K562 (cell line): ENCODE measurements around the gene ROM1. TPM values are rescaled to one million over a fixed set of nuclear protein-coding genes. Genes with fewer than 3 reads are reported as not detected.

Experiments
- ATAC-seq: fragments of 200-7000 bp; cut with Tn5 transposase; 3 replicates; pipeline ENCODE4 v1.9.1; 2020; ENCODE audit warnings: moderate library complexity
- BruUV-seq: library from RNA; stranded (reverse); fragments of 400-500 nt; replicated peaks from 2 replicates; lab custom pipeline; 2021; lab: Mats Ljungman, UMichigan
- CTCF ChIA-PET: fragments of 300-600 bp; formaldehyde crosslinking; extraction: SDS; loops from one replicate; lab custom pipeline; 2021; ENCODE audit warnings: low intra/inter-chr PET ratio; lab: Yijun Ruan, JAX
- POLR2A ChIA-PET: fragments of 300-600, 350-650 bp; sonication (Branson Sonifier 250); formaldehyde crosslinking; extraction: SDS; loops from one replicate; lab custom pipeline; 2021; ENCODE audit warnings: antibody characterized with exemption, inconsistent platforms; lab: Yijun Ruan, JAX
- DNase-seq, 4 experiments: peaks; one replicate each; pipeline versions ENCODE4 v3.0.0 to v3.0.0-alpha.2; 2011 to 2018; ENCODE audit warnings: low spot score in 3 of 4, mixed read lengths in 3 of 4; ENCODE audit errors: extremely low read depth in 1 of 4
- FAIRE-seq: peaks from 2 replicates; lab custom pipeline; 2011; peaks lifted over from hg19 to GRCh38; lab: Jason Lieb, UNC
- H2AFZ ChIP-seq: 2 replicates; pipeline ENCODE4 v1.6.0; 2011; ENCODE audit warnings: low read depth, low read length, control low read depth, inconsistent platforms
- H3K27ac ChIP-seq: fragments of 200-600 bp; 3 replicates; pipeline ENCODE4 v1.8.0; 2011; ENCODE audit warnings: low read depth, mild to moderate bottlenecking, control low read depth, inconsistent platforms, low read length, moderate library complexity, mixed read lengths; ENCODE audit errors: extremely low read depth
- H3K27me3 ChIP-seq, 2 experiments: fragments of 300-600 bp in 1 of 2; 2 replicates in 1 of 2; 3 replicates in 1 of 2; pipeline versions ENCODE4 v1.6.0 to v1.8.0; 2011; ENCODE audit warnings: inconsistent platforms in 2 of 2, low read length in 2 of 2, mild to moderate bottlenecking in 1 of 2, mixed read lengths in 1 of 2, moderate library complexity in 1 of 2; ENCODE audit not compliant: control insufficient read depth in 2 of 2, insufficient read depth in 2 of 2
- H3K36me3 ChIP-seq: fragments of 300-600 bp; 3 replicates; pipeline ENCODE4 v1.8.0; 2011; ENCODE audit warnings: mild to moderate bottlenecking, low read length, inconsistent platforms; ENCODE audit not compliant: control insufficient read depth, insufficient read depth
- H3K4me1 ChIP-seq, 2 experiments: fragments of 200-600 bp in 1 of 2; replicated peaks in 1 of 2; 2 replicates in 1 of 2; 3 replicates in 1 of 2; pipeline versions ENCODE4 v1.5.1 to v1.8.0; 2011; ENCODE audit warnings: inconsistent platforms in 2 of 2, low read length in 2 of 2, mild to moderate bottlenecking in 1 of 2, mixed read lengths in 1 of 2, moderate library complexity in 1 of 2; ENCODE audit not compliant: control insufficient read depth in 2 of 2, insufficient read depth in 2 of 2
- H3K4me2 ChIP-seq: 2 replicates; pipeline ENCODE4 v1.6.1; 2011; ENCODE audit warnings: low read length, control low read depth, inconsistent platforms, mixed read lengths; ENCODE audit not compliant: insufficient read depth
- H3K4me3 ChIP-seq: fragments of 200-600 bp; sonication (generic), shearing (Covaris generic); 2 replicates; pipeline ENCODE4 v1.5.1; 2016; ENCODE audit warnings: control low read depth, inconsistent platforms
- H3K79me2 ChIP-seq: fragments of 200-600 bp; 3 replicates; pipeline ENCODE4 v1.8.0; 2011; ENCODE audit warnings: low read length, inconsistent platforms; ENCODE audit not compliant: control insufficient read depth, insufficient read depth
- H3K9ac ChIP-seq, 2 experiments: 2 replicates each; pipeline versions ENCODE4 v1.6.0 to v1.6.1; 2011; ENCODE audit warnings: low read depth in 2 of 2, low read length in 2 of 2, control low read depth in 1 of 2, inconsistent platforms in 1 of 2, mild to moderate bottlenecking in 1 of 2, mixed read lengths in 1 of 2; ENCODE audit not compliant: insufficient read depth in 1 of 2
- H3K9me1 ChIP-seq: one replicate; pipeline ENCODE4 v1.6.0; 2011; ENCODE audit warnings: inconsistent platforms, mild to moderate bottlenecking, low read length, moderate library complexity; ENCODE audit not compliant: control insufficient read depth, insufficient read depth
- H3K9me3 ChIP-seq: replicated peaks from 2 replicates; pipeline ENCODE4 v1.5.1; 2011; ENCODE audit warnings: low read depth, low read length, inconsistent platforms; ENCODE audit not compliant: control insufficient read depth, insufficient read depth
- H4K20me1 ChIP-seq: replicated peaks from 2 replicates; pipeline ENCODE4 v1.6.1; 2011; ENCODE audit warnings: low read length, inconsistent platforms, mixed read lengths; ENCODE audit not compliant: control insufficient read depth, insufficient read depth
- DLX4 ChIP-seq: fragments of 250-450 bp; sonication (Bioruptor Pico); IDR thresholded peaks from 2 replicates; pipeline ENCODE4 v1.6.1; 2021; ENCODE audit warnings: mild to moderate bottlenecking
- HES1 ChIP-seq: fragments of 450-650 bp; IDR thresholded peaks from 2 replicates; pipeline ENCODE4 v1.6.1; 2016; ENCODE audit warnings: low read depth, mild to moderate bottlenecking, moderate library complexity
- MEIS2 ChIP-seq: fragments of 450-650 bp; IDR thresholded peaks from 2 replicates; pipeline ENCODE4 v1.6.1; 2014; ENCODE audit warnings: mild to moderate bottlenecking; ENCODE audit not compliant: partially characterized antibody
- MTA1 ChIP-seq: fragments of 450-650 bp; IDR thresholded peaks from 2 replicates; pipeline ENCODE4 v1.6.1; 2017; ENCODE audit warnings: borderline replicate concordance
- NR2C1 ChIP-seq, 2 experiments: fragments of 450-650 bp; IDR thresholded peaks; 2 replicates each; pipeline ENCODE4 v1.6.1; 2017; ENCODE audit warnings: mild to moderate bottlenecking in 2 of 2, antibody characterized with exemption in 1 of 2, inconsistent platforms in 1 of 2, missing compliant biosample characterization in 1 of 2, missing genetic modification characterization in 1 of 2
- POLR2B ChIP-seq: fragments of 450-650 bp; IDR thresholded peaks from 2 replicates; pipeline ENCODE4 v1.6.1; 2018; ENCODE audit warnings: low read depth; ENCODE audit not compliant: partially characterized antibody
- RFX1 ChIP-seq: fragments of 450-650 bp; IDR thresholded peaks from 2 replicates; pipeline ENCODE4 v1.6.1; 2016; ENCODE audit warnings: mild to moderate bottlenecking, moderate library complexity
- TBL1XR1 ChIP-seq, 2 experiments: IDR thresholded peaks; 2 replicates each; pipeline ENCODE4 v1.6.1; 2012; ENCODE audit warnings: improper control_type of control experiment in 2 of 2, low read length in 2 of 2, mild to moderate bottlenecking in 1 of 2
- XRCC4 ChIP-seq: IDR thresholded peaks from one replicate; pipeline ENCODE4 v1.6.1; 2011; ENCODE audit not compliant: insufficient read depth, insufficient read length; ENCODE audit errors: extremely low read depth
- ZC3H11A ChIP-seq: IDR thresholded peaks from 2 replicates; pipeline ENCODE4 v1.6.1; 2012; ENCODE audit warnings: low read depth, low read length, improper control_type of control experiment
- ZNF778 ChIP-seq: fragments of 450-650 bp; formaldehyde crosslinking; IDR thresholded peaks from 2 replicates; pipeline ENCODE4 v1.4.0; 2020; ENCODE audit warnings: mild to moderate bottlenecking, moderate library complexity
- whole genome bisulfite sequencing: fragments of 100-300 bp; shearing (Covaris generic); methylation state at CpG from one replicate; pipeline ENCODE4 v1.1.6; 2016; ENCODE audit warnings: low coverage, mixed read lengths; ENCODE audit not compliant: insufficient coverage; ENCODE audit errors: missing lambda C conversion rate; 5-methylcytosine and 5-hydroxymethylcytosine counted together
- in situ Hi-C: fragments of 300-500 bp; cut with MboI; formaldehyde crosslinking; loops from 4 replicates; pipeline ENCODE4 v1.15.0; 2018; ENCODE audit warnings: inconsistent platforms, mixed read lengths
- intact Hi-C: fragments of 100-400 bp; cut with micrococcal nuclease; formaldehyde crosslinking; loops from 2 replicates; pipeline ENCODE4 v1.14.2; 2022
- polyA plus RNA-seq, 8 experiments: library from polyadenylated mRNA; depleted of rRNA in 4 of 8; stranded (reverse) in 5 of 8; unstranded in 3 of 8; fragments of >200 nt; fragmentation: Nextera tagmentation in 2 of 8; fragmentation: Illumina TruSeq in 1 of 8; extraction: Ambion mirVana in 2 of 8; extraction: Trizol in 1 of 8; gene quantifications; 2 replicates each; pipeline versions ENCODE4 v1.2.1 to v1.2.3, GENCODE V29; 2011 to 2014; ENCODE audit warnings: inconsistent platforms in 1 of 8, missing spikeins in 1 of 8
- total RNA-seq, 7 experiments: library from RNA; depleted of rRNA in 6 of 7; stranded (reverse); fragments of >200 nt in 6 of 7; fragmentation: Illumina TruSeq in 2 of 7; extraction: Trizol in 2 of 7; gene quantifications; 2 replicates each; pipeline versions ENCODE4 v1.2.1 to v1.2.3, GENCODE V29; 2011 to 2021; ENCODE audit warnings: low replicate concordance in 1 of 7
- TF ChIP-seq, protein P1 (sequence below): sonication (generic); formaldehyde crosslinking; IDR thresholded peaks from 2 replicates; pipeline ENCODE4 v1.8.1; 2023; ENCODE audit warnings: mild to moderate bottlenecking, missing genetic modification reagents

The ROM1 gene
- total and polyA plus RNA-seq, 9 of the 15 experiments (the other 6 are each of a cell fraction or from before 2014, with no cell fraction given), result 0.75 to 4.0 (median 2.6) TPM

DNA sequence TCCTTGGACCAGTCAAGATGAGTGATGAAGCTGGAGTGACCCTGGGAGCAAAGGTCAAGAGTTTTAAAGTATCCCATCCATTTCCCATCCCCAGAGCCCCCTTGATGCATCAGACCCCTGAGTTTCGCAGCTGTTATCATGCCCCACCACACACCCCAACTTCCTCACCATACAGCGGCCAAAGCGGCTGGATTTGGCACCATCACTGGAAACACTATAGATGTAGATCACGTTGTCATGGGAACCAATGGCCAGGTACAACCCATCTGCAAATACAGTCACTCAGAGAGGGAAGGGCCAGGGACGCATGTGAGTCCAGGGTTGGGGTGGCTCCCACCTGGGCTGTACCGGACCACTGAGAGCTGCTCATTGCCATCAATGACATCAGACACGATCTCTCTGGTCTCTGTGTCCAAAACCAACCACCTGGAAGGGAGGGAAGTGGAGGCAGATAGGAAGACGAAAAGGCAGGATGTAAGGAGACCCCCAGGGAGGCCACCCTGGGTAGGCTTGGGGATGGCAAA lies 9.2 kb upstream of the ROM1 start:
- Histone ChIP-seq H3K9me3 (no peaks in the 10 kb centered on the region), H3K27me3 (no peaks in the 10 kb centered on the region), H3K79me2 (peaks cover 32% of the 10 kb centered on the region), H4K20me1 (no peaks in the 10 kb centered on the region), H3K36me3 (peaks cover 70% of the 10 kb centered on the region), H3K4me1 (peaks cover 10 to 42% of the 10 kb centered on the region in 2 experiments; a peak in 4 of 5 replicates), H3K27ac (no peak overlapping the region; the same call in 2 of the 3 replicates), H2AFZ (no peak overlapping the region), H3K9me1 (no peaks in the 10 kb centered on the region), H3K4me3 (no peak overlapping the region), H3K9ac (peak overlapping the region in 1 of 2 experiments; percentile 39; a peak in 1 of 4 replicates), H3K4me2 (no peak overlapping the region)
- CTCF ChIA-PET, result no interaction called here
- in situ Hi-C loops, result no loop called here
- ATAC-seq (no peak), DNase-seq (no peak), FAIRE-seq (peak; percentile 29)
- POLR2A ChIA-PET, result interaction anchor here (0.7 to 2.4 kb wide), 3 partner anchors 12 to 61 kb away, joined by 4 to 10 read pairs (median 5); partner anchors contain the start of genes C11orf98, CSKMT, EEF1G and TUT1
- TF ChIP-seq DLX4 (CRISPR knock-in tag) (no peak), ZNF778 (no peak), ZC3H11A (no peak), MEIS2 (peak; percentile 38), HES1 (no peak), RFX1 (peak; percentile 88), XRCC4 (no peak), MTA1 (no peak), POLR2B (no peak), NR2C1 (IDR thresholded peaks at IDR 0.05) (peak; percentile 41; the same call in 1 of the 2 replicates), NR2C1 (tag; IDR thresholded peaks at IDR 0.05) (no peak), TBL1XR1 (IDR thresholded peaks at IDR 0.05; ENCODE audit: low read length in 2 of 2) (no peak)
- TF ChIP-seq, protein P1, sequence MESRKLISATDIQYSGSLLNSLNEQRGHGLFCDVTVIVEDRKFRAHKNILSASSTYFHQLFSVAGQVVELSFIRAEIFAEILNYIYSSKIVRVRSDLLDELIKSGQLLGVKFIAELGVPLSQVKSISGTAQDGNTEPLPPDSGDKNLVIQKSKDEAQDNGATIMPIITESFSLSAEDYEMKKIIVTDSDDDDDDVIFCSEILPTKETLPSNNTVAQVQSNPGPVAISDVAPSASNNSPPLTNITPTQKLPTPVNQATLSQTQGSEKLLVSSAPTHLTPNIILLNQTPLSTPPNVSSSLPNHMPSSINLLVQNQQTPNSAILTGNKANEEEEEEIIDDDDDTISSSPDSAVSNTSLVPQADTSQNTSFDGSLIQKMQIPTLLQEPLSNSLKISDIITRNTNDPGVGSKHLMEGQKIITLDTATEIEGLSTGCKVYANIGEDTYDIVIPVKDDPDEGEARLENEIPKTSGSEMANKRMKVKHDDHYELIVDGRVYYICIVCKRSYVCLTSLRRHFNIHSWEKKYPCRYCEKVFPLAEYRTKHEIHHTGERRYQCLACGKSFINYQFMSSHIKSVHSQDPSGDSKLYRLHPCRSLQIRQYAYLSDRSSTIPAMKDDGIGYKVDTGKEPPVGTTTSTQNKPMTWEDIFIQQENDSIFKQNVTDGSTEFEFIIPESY, result peak; percentile 33; the same call in 1 of the 2 replicates
- no TSS peak for BruUV-seq
- WGBS, result 75% methylated on average over 8 of the region's 8 CpGs
- intact Hi-C loops, result loop anchor here (5.0 kb wide), 1 partner anchor 68 kb away; the partner anchor contains the start of genes LBHD1 and UQCC3
